ENCODE data around the gene ELL2. TPM values are rescaled to one million over a fixed set of nuclear protein-coding genes. Genes with fewer than 3 reads are reported as not detected.

Gene ELL2
- polyA plus RNA-seq, 1 donor from 2014 or later = 1.4 TPM

GRCh38 chr5:95840956-95841705 lies 120.5 kb downstream of the ELL2 start:
- no peak overlapping the region for H2AFZ ChIP-seq (ENCODE audit: low read depth, low read length)

GRCh38 chr5:95839658-95840057 lies 122.0 kb downstream of the ELL2 start:
- H3K9me2 ChIP-seq (ENCODE audit: insufficient read depth, low read length) = no peaks in the 10 kb centered on the region
- H3K36me3 ChIP-seq (ENCODE audit: insufficient read depth, low read length) = no peaks in the 10 kb centered on the region
- TF ChIP-seq POLR2AphosphoS5 (IDR thresholded peaks at IDR 0.05) (no peak), RAD21 (conservative IDR thresholded peaks at IDR 0.05) (no peak)

More at GRCh38 chr5:95840956-95841705, 120.5 kb downstream of the ELL2 start:
- Histone ChIP-seq H3K9me2 (ENCODE audit: insufficient read depth, low read length) (no peaks in the 10 kb centered on the region), H3K4me2 (ENCODE audit: low read length) (no peak overlapping the region), H3K79me2 (replicated peaks; ENCODE audit: insufficient read depth, low read length) (no peaks in the 10 kb centered on the region), H3F3A (ENCODE audit: insufficient read depth, low read length, poor library complexity, severe bottlenecking) (no peaks in the 10 kb centered on the region), H3K4me3 (ENCODE audit: low read length) (no peak overlapping the region), H3K9me3 (ENCODE audit: low read length) (no peaks in the 10 kb centered on the region), H3K27ac (ENCODE audit: low read length) (no peak overlapping the region), H4K20me1 (ENCODE audit: insufficient read depth) (no peaks in the 10 kb centered on the region), H3K27me3 (ENCODE audit: insufficient read depth, low read depth, low read length) (no peaks in the 10 kb centered on the region), H3K9ac (ENCODE audit: low read length) (no peak overlapping the region), H3K36me3 (ENCODE audit: insufficient read depth, low read length) (no peaks in the 10 kb centered on the region)
- no peak for TF ChIP-seq EZH2 (IDR thresholded peaks at IDR 0.05; ENCODE audit: borderline replicate concordance, insufficient read depth, low read length, poor library complexity, severe bottlenecking)
- no peak for TF ChIP-seq EP300 (conservative IDR thresholded peaks at IDR 0.05; ENCODE audit: poor library complexity, severe bottlenecking)
- TF ChIP-seq RAD21 (conservative IDR thresholded peaks at IDR 0.05) = no peak
- TF ChIP-seq REST (IDR thresholded peaks at IDR 0.05; ENCODE audit: borderline replicate concordance) = no peak
- no peak for TF ChIP-seq MXI1 (conservative IDR thresholded peaks at IDR 0.05; ENCODE audit: poor library complexity, severe bottlenecking)
- no peak for TF ChIP-seq TAF1 (IDR thresholded peaks at IDR 0.05; ENCODE audit: low read depth)
- no peak for TF ChIP-seq POLR2AphosphoS5 (IDR thresholded peaks at IDR 0.05)
- no peak for TF ChIP-seq CTCF (IDR thresholded peaks at IDR 0.05; ENCODE audit: poor library complexity, severe bottlenecking)
- TF ChIP-seq SMC3 (conservative IDR thresholded peaks at IDR 0.05; ENCODE audit: poor library complexity) = no peak

More at GRCh38 chr5:95839658-95840057, 122.0 kb downstream of the ELL2 start:
- no peaks in the 10 kb centered on the region for H3K79me2 ChIP-seq (replicated peaks; ENCODE audit: insufficient read depth, low read length)
- H4K20me1 ChIP-seq (ENCODE audit: insufficient read depth) = no peaks in the 10 kb centered on the region
- peaks cover 12% of the 10 kb centered on the region for H3K27me3 ChIP-seq (ENCODE audit: insufficient read depth, low read depth, low read length)
- H3K9ac ChIP-seq (ENCODE audit: low read length) = no peak overlapping the region
- H3K4me2 ChIP-seq (ENCODE audit: low read length) = no peak overlapping the region
- no peak overlapping the region for H2AFZ ChIP-seq (ENCODE audit: low read depth, low read length)
- H3K9me3 ChIP-seq (ENCODE audit: low read length) = no peaks in the 10 kb centered on the region
- no peak overlapping the region for H3K27ac ChIP-seq (ENCODE audit: low read length)
- H3F3A ChIP-seq (ENCODE audit: insufficient read depth, low read length, poor library complexity, severe bottlenecking) = no peaks in the 10 kb centered on the region
- no peak overlapping the region for H3K4me3 ChIP-seq (ENCODE audit: low read length)

All from neural cell (in vitro differentiated cells).